ENCODE results near the gene CHPF2.

CHPF2 gene, protein sequence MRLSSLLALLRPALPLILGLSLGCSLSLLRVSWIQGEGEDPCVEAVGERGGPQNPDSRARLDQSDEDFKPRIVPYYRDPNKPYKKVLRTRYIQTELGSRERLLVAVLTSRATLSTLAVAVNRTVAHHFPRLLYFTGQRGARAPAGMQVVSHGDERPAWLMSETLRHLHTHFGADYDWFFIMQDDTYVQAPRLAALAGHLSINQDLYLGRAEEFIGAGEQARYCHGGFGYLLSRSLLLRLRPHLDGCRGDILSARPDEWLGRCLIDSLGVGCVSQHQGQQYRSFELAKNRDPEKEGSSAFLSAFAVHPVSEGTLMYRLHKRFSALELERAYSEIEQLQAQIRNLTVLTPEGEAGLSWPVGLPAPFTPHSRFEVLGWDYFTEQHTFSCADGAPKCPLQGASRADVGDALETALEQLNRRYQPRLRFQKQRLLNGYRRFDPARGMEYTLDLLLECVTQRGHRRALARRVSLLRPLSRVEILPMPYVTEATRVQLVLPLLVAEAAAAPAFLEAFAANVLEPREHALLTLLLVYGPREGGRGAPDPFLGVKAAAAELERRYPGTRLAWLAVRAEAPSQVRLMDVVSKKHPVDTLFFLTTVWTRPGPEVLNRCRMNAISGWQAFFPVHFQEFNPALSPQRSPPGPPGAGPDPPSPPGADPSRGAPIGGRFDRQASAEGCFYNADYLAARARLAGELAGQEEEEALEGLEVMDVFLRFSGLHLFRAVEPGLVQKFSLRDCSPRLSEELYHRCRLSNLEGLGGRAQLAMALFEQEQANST

GRCh38 chr7:151232091-151232916, at the start of gene CHPF2:
TSS of gene CHPF2 (plus strand) at chr7:151232483. CDS start at chr7:151234012, 1,529 bp downstream.
- FAIRE-seq (no peak), DNase-seq (ENCODE audit: insufficient read length, low spot score) (peak; percentile 96)
- no peak for TF ChIP-seq CTCF (IDR thresholded peaks at IDR 0.05; ENCODE audit: insufficient read depth, missing control alignments)

GRCh38 chr7:151185762-151186639, 46.3 kb upstream of the CHPF2 start:
- FAIRE-seq: no peak
- DNase-seq (ENCODE audit: insufficient read length, low spot score): no peak
- TF ChIP-seq CTCF (IDR thresholded peaks at IDR 0.05; ENCODE audit: insufficient read depth, missing control alignments): no peak

- DNase-seq (ENCODE audit: insufficient read length, low spot score) (no peak), FAIRE-seq (no peak)
- no peak for TF ChIP-seq CTCF (IDR thresholded peaks at IDR 0.05; ENCODE audit: insufficient read depth, missing control alignments)
Measured at GRCh38 chr7:151186640-151187408, 45.5 kb upstream of the CHPF2 start, which contains the start of gene ASB10. TSS of gene ASB10 (minus strand) at chr7:151187250. CDS start at chr7:151187130, 120 bp downstream.

DNA sequence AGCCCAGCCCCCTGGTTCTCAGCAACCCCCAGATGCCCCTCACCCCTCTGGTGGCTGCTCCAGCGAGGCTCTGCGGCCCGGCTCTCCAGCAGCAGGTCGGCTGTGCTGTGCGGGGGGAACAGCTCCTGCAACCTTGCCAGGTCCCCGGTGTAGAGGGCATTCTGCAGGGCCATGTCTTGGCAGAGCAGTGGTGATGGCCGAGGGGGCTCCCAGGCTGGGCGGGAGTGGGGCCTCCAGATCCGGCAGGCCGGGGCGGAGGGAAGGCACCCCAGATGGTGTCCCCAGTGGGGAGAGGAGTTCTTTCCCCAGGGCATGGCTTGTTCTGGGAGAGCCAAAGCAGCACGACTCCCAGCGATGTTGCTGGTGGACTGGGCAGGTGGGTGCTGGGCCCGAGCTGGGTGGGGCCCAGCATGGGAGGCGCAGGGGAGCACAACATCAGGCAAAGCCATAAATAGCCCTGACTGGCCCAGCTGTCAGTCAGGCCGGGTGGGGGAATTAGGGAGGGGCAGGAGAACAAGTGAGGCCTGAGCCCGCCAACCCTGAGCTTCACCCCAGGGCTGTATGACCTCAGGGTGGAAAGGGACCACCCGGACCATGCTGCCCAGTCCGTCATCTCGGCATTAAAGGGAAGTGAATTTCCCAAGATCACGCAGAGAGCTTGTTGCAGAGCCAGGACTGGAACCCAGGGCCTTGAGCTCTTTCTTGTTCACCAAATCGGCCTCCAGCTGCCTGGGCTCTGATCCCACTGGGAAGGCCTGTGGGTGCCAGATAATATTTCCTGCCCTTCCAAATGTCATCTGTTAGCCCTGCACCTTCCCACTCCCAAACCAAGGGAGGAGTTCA, 44.7 kb upstream of the CHPF2 start:
- TF ChIP-seq CTCF (IDR thresholded peaks at IDR 0.05; ENCODE audit: insufficient read depth, missing control alignments): no peak
- FAIRE-seq (no peak), DNase-seq (ENCODE audit: insufficient read length, low spot score) (no peak)

- FAIRE-seq: no peak
- no peak for TF ChIP-seq CTCF (IDR thresholded peaks at IDR 0.05; ENCODE audit: insufficient read depth, missing control alignments)
- no peak for DNase-seq (ENCODE audit: insufficient read length, low spot score)
Measured at GRCh38 chr7:151188252-151188542, 44.1 kb upstream of the CHPF2 start.

Measured in D721Med (cell line).